Fibroblast of lung (primary cell): Measurements from ENCODE around the gene ABCB9.

Experiments used
- CTCF ChIP-seq, 2 donors: IDR thresholded peaks in 1 of 2; conservative IDR thresholded peaks in 1 of 2; 1 replicate in 1 of 2; 2 replicates in 1 of 2; pipeline ENCODE4 v1.5.1; 2011 to 2012; ENCODE audit warnings: low read length in 2 of 2, control low read depth in 1 of 2, inconsistent platforms in 1 of 2, low read depth in 1 of 2, mild to moderate bottlenecking in 1 of 2
- EZH2 ChIP-seq: IDR thresholded peaks from 2 replicates; pipeline ENCODE4 v1.5.1; 2012; ENCODE audit warnings: low read length, control low read depth, mild to moderate bottlenecking; ENCODE audit errors: missing control alignments

- TF ChIP-seq CTCF (conservative IDR thresholded peaks at IDR 0.05 in 1 of 2, IDR thresholded peaks at IDR 0.05 in 1 of 2; ENCODE audit: low read depth in 1 of 2, low read length in 2 of 2) (no peak), EZH2 (no peak)
These were observed 36.5 kb downstream of the ABCB9 start for GRCh38 chr12:122929812-122930211.
